ENCODE measurements around the gene CCDC85C. TPM values are rescaled to one million over a fixed set of nuclear protein-coding genes. Genes with fewer than 3 reads are reported as not detected.
A peak's percentile ranks its signal among the peaks of the same experiment; 100 is the strongest.

The CCDC85C gene
- total RNA-seq, 6 experiments from 2014 or later: 31.3 to 41.4 (median 34.3) TPM

- no peaks in the 10 kb centered on the region for H3K9me3 Mint-ChIP-seq
- DNase-seq: peak; percentile 37
- no peak overlapping the region for H3K4me3 Mint-ChIP-seq
- no peaks in the 10 kb centered on the region; the same call in 1 of the 2 replicates for H3K27me3 Mint-ChIP-seq (ENCODE audit: insufficient read depth)
- TF ChIP-seq CTCF (IDR thresholded peaks at IDR 0.05): no peak
- H3K36me3 Mint-ChIP-seq (ENCODE audit: low read depth): peaks cover 2% of the 10 kb centered on the region
- peaks cover 56% of the 10 kb centered on the region for H3K4me1 Mint-ChIP-seq (ENCODE audit: low read depth)
- H3K27ac Mint-ChIP-seq: no peak overlapping the region
These were observed 39.6 kb downstream of the CCDC85C start for GRCh38 chr14:99564256-99564925.

- Mint-ChIP-seq H3K4me1 (ENCODE audit: low read depth) (peaks cover 53% of the 10 kb centered on the region), H3K27ac (no peak overlapping the region), H3K27me3 (ENCODE audit: insufficient read depth) (no peaks in the 10 kb centered on the region; the same call in 1 of the 2 replicates), H3K36me3 (ENCODE audit: low read depth) (peaks cover 9% of the 10 kb centered on the region), H3K4me3 (no peak overlapping the region), H3K9me3 (peaks cover 3% of the 10 kb centered on the region; the same call in 1 of the 2 replicates)
- DNase-seq: no peak
- TF ChIP-seq CTCF (IDR thresholded peaks at IDR 0.05): no peak
These were observed 40.3 kb downstream of the CCDC85C start for GRCh38 chr14:99563749-99564129.

GRCh38 chr14:99562856-99563748, 40.9 kb downstream of the CCDC85C start:
- H3K27ac Mint-ChIP-seq: no peak overlapping the region
- peaks cover 13% of the 10 kb centered on the region for H3K36me3 Mint-ChIP-seq (ENCODE audit: low read depth)
- TF ChIP-seq CTCF (IDR thresholded peaks at IDR 0.05): no peak
- peaks cover 7% of the 10 kb centered on the region; the same call in 1 of the 2 replicates for H3K9me3 Mint-ChIP-seq
- no peak for DNase-seq
- no peaks in the 10 kb centered on the region; the same call in 1 of the 2 replicates for H3K27me3 Mint-ChIP-seq (ENCODE audit: insufficient read depth)
- H3K4me3 Mint-ChIP-seq: no peak overlapping the region
- H3K4me1 Mint-ChIP-seq (ENCODE audit: low read depth): peaks cover 47% of the 10 kb centered on the region

- H3K27ac Mint-ChIP-seq: no peak overlapping the region; the same call in 1 of the 2 replicates
- no peaks in the 10 kb centered on the region; the same call in 1 of the 2 replicates for H3K27me3 Mint-ChIP-seq (ENCODE audit: insufficient read depth)
- no peak for DNase-seq
These were observed 42.1 kb downstream of the CCDC85C start for GRCh38 chr14:99561864-99562263.

More at GRCh38 chr14:99561864-99562263, 42.1 kb downstream of the CCDC85C start:
- Mint-ChIP-seq H3K9me3 (peaks cover 7% of the 10 kb centered on the region; the same call in 1 of the 2 replicates), H3K4me1 (ENCODE audit: low read depth) (peaks cover 38% of the 10 kb centered on the region), H3K36me3 (ENCODE audit: low read depth) (peaks cover 13% of the 10 kb centered on the region), H3K4me3 (no peak overlapping the region)
- TF ChIP-seq CTCF (IDR thresholded peaks at IDR 0.05): no peak
